ENCODE results near the gene SMIM45.

The SMIM45 gene

GRCh38 chr22:41916745-41917358 lies 35.1 kb upstream of the SMIM45 start:
- TF ChIP-seq, protein P1, sequence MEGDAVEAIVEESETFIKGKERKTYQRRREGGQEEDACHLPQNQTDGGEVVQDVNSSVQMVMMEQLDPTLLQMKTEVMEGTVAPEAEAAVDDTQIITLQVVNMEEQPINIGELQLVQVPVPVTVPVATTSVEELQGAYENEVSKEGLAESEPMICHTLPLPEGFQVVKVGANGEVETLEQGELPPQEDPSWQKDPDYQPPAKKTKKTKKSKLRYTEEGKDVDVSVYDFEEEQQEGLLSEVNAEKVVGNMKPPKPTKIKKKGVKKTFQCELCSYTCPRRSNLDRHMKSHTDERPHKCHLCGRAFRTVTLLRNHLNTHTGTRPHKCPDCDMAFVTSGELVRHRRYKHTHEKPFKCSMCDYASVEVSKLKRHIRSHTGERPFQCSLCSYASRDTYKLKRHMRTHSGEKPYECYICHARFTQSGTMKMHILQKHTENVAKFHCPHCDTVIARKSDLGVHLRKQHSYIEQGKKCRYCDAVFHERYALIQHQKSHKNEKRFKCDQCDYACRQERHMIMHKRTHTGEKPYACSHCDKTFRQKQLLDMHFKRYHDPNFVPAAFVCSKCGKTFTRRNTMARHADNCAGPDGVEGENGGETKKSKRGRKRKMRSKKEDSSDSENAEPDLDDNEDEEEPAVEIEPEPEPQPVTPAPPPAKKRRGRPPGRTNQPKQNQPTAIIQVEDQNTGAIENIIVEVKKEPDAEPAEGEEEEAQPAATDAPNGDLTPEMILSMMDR (IDR thresholded peaks at IDR 0.05), result no peak
- TF ChIP-seq POLR2AphosphoS5 (IDR thresholded peaks at IDR 0.05), result no peak
- Histone ChIP-seq H3K36me3 (no peaks in the 10 kb centered on the region), H3K9me3 (no peaks in the 10 kb centered on the region), H3K4me3 (no peak overlapping the region), H3K4me1 (peaks cover 30 to 46% (median 37%) of the 10 kb centered on the region in 4 donors), H3K27me3 (peaks cover 0 to 53% (median 43%) of the 10 kb centered on the region in 4 donors), H3K27ac (no peak overlapping the region)
- no peak for ATAC-seq (ENCODE audit: low FRiP score in 2 of 2)
- no peak for DNase-seq
- 51 to 67% methylated on average over 10 of the region's 10 CpGs for WGBS, 2 donors

DNA sequence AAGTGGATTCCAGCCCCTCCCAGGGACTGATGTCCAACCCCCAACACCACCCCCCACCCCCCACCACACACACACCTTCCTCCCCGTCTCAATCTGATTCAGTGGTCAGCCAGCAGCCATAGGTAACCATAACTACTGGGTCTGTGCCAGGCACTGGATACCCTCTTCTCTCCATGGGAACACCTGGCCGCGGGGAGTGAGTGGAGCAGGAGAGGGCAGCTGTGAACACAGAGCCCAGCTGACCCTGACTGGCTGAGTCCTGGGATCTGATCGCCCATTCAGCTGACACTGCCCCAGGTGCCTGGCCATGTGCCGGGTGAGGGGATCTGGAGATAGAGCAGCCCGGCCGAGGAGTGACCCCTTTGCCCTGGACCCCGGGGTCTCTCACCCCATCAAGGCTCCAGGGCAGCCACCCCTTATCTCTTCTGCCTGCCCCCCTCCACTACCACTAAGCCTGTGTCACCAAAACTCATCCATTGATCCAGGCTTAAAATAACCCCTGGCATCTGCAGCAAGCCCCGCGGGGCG lies 34.5 kb upstream of the SMIM45 start:
- no peak for DNase-seq
- H3K4me1 ChIP-seq, result peaks cover 30 to 46% (median 37%) of the 10 kb centered on the region in 4 donors
- TF ChIP-seq, protein P1 (IDR thresholded peaks at IDR 0.05), result no peak
- TF ChIP-seq POLR2A (IDR thresholded peaks at IDR 0.05), result no peak
- no peak for TF ChIP-seq POLR2AphosphoS5 (IDR thresholded peaks at IDR 0.05)
- TF ChIP-seq EP300 (IDR thresholded peaks at IDR 0.05), result no peak
- H3K4me3 ChIP-seq, result no peak overlapping the region
- peaks cover 0 to 47% (median 38%) of the 10 kb centered on the region in 4 donors for H3K27me3 ChIP-seq
- 62 to 77% methylated on average over 4 to 10 of the region's 11 CpGs for WGBS, 2 donors
- no peaks in the 10 kb centered on the region for H3K9me3 ChIP-seq
- no peak for ATAC-seq (ENCODE audit: low FRiP score in 2 of 2)
- no peaks in the 10 kb centered on the region for H3K36me3 ChIP-seq
- H3K27ac ChIP-seq, result no peak overlapping the region

DNA sequence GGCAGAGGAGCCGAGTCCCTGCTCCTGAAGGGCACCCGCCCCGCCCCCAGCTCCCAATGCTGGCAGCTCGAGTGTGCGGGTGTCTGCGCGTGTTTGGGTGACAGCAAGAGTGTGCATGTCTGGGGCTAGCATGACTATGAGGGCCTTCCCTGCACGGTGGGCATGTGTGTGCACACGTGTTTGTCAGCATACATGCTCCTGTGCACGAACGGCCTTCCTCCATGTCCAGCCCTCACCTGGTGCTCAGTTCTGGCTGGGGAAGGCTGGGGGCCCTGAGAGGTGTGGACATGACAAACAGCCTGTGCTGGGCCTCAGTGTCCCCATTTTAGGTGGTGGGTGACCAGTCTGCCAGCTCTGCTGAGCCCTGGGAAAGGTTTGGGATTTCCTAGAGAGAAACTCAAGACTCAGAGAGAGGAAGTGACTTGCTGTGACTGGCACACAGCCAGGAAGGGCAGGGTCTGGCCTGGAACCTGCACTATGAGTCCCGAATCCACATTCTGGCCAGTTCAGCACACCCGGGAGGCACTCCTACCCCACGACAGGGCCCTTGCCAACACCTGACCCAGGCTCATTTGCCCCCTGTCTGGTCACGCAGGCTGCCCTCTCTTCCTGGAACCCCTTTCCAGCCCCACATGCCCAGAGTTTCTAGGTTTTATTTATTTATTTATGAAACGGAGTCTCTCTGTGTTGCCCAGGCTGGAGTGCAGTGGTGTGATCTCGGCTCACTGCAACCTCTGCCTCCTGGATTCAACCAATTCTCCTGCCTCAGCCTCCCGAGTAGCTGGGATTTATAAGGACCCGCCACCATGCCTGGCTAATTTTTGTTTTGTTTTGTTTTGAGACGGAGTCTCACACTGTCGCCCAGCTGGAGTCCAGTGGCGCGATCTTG lies 33.8 kb upstream of the SMIM45 start:
- 58 to 59% methylated on average over 17 to 23 of the region's 23 CpGs for WGBS, 2 donors
- DNase-seq, result peak in 1 of 2 donors; percentile 56

DNA sequence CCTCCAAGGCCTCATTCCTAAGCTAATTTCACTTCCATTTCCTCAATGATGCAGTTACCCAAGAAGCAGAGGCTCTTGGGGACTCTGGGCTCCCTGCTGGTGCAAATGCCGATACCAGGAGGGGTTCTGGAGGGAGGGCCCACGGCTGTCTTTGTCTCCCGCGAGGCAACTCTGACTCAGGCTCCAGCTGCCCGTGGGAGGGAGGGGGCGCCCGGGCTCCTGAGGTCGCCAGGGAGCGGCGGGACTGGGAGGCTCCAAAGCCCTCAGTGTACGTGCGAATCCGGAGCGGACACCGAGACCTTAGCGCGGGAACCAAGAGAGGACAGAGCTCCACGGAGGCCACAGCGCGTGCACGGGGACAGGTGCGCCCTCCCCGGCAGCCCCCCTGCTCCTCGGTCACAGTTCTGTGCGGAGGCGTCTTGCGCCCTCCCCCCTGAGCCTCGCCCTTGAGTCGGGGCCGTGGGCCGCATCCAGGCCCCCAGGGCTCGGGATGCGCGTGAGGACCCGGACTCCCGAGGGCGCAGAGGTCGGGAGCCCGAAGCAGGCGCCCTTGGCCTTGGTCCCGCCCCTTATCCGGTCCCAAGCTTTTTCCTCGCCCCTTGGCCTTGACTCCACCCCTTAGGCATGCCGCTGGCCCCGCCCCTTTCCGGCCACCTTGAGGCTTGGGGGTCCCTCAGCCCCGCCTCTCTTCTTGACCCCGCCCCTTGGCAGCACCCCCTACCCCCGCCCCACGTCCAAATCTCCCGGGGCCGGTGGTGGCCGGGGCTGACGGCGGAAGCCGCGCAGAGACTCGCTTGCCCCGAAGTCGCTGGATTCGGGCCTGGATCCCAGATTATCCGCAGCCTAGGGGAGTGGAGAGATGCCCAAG lies 32.4 kb upstream of the SMIM45 start:
- peak overlapping the region; percentile 18 to 56 (median 46) for H3K4me3 ChIP-seq
- ATAC-seq (ENCODE audit: low FRiP score in 2 of 2) (peak; percentile 54 to 76), DNase-seq (peak; percentile 61 to 88)
- 7 to 9% methylated on average over 3 to 43 of the region's 62 CpGs for WGBS, 2 donors
- H3K36me3 ChIP-seq, result no peaks in the 10 kb centered on the region
- TF ChIP-seq POLR2AphosphoS5 (IDR thresholded peaks at IDR 0.05) (no peak), EP300 (IDR thresholded peaks at IDR 0.05) (no peak), POLR2A (IDR thresholded peaks at IDR 0.05) (peak in 1 of 4 donors; percentile 20)
- TF ChIP-seq, protein P1 (IDR thresholded peaks at IDR 0.05), result no peak
- peak overlapping the region in 1 of 4 donors; percentile 14 for H3K27ac ChIP-seq
- peaks cover 0 to 27% (median 22%) of the 10 kb centered on the region in 4 donors for H3K27me3 ChIP-seq
- peaks cover 25 to 38% (median 34%) of the 10 kb centered on the region in 4 donors for H3K4me1 ChIP-seq
- no peaks in the 10 kb centered on the region for H3K9me3 ChIP-seq

More for the DNA sequence above, 33.8 kb upstream of the SMIM45 start:
- H3K36me3 ChIP-seq, result no peaks in the 10 kb centered on the region
- no peak overlapping the region for H3K4me3 ChIP-seq
- peak in 1 of 2 donors; percentile 23 for ATAC-seq (ENCODE audit: low FRiP score in 2 of 2)
- H3K4me1 ChIP-seq, result peaks cover 30 to 46% (median 37%) of the 10 kb centered on the region in 4 donors
- no peak overlapping the region for H3K27ac ChIP-seq
- TF ChIP-seq, protein P1 (IDR thresholded peaks at IDR 0.05), result no peak
- TF ChIP-seq POLR2AphosphoS5 (IDR thresholded peaks at IDR 0.05), result no peak
- no peak for TF ChIP-seq EP300 (IDR thresholded peaks at IDR 0.05)
- TF ChIP-seq POLR2A (IDR thresholded peaks at IDR 0.05), result no peak
- peaks cover 0 to 40% (median 33%) of the 10 kb centered on the region in 4 donors for H3K27me3 ChIP-seq
- H3K9me3 ChIP-seq, result no peaks in the 10 kb centered on the region
